GM21737 (cell line): ENCODE data around the gene METTL9.
"Not testable (repeated sequence)": the region's sequence is repeated elsewhere in the genome, so short reads cannot be mapped to it uniquely, and the experiment has no call there.

ENCODE experiments used
- ATAC-seq: cut with Tn5 transposase; IDR thresholded peaks from one replicate; pipeline ENCODE4 v1.9.1; 2021; ENCODE audit warnings: mild to moderate bottlenecking, moderate library complexity; ENCODE audit not compliant: unreplicated experiment

Gene METTL9

GRCh38 chr16:21599122-21600030 is at the start of gene METTL9:
Gene METTL9, plus strand, starts transcription at chr16:21599577. Its CDS starts 157 bp downstream, at chr16:21599734.
- ATAC-seq: peak; percentile 92

DNA sequence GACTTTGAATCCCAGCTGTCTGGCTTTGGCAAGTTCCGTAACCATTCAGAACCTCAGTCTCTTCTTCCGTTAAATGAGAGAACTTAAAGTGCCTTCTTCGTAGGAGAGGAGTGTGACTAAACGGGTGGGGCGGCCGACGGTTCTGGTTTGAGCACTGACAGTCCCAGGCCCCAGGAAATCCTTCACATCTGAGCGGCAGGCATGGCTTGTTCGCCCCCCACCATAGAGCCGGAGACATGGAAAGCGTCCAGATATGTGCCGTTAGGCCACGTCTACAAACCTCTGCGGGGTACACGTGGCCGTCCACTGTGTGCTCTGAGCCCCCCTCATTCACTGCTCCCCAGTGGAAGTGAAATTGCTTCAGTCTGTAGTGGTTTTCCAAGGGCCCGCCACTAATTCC is 49.4 kb upstream of the METTL9 start:
- ATAC-seq: not testable (repeated sequence)

DNA sequence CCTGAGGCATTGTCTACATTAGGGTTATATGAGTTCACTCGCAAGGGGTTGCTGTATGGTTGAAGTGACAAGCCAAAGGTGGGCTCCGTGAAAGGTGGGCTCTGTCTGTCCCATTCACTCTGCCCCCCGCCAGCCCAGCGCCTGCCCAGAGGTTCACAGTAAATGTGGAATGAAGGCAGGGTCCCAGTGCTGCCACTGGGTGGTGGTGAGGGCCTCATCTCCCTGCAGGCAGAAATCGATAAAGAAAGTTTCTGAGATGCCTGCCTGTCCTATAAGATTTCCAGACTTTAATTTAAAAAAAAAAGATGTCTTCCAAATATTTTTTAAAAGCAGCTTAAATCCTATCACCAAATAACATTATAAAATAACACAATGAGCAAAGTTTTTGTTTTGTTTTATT is 48.9 kb upstream of the METTL9 start:
- ATAC-seq: not testable (repeated sequence)

DNA sequence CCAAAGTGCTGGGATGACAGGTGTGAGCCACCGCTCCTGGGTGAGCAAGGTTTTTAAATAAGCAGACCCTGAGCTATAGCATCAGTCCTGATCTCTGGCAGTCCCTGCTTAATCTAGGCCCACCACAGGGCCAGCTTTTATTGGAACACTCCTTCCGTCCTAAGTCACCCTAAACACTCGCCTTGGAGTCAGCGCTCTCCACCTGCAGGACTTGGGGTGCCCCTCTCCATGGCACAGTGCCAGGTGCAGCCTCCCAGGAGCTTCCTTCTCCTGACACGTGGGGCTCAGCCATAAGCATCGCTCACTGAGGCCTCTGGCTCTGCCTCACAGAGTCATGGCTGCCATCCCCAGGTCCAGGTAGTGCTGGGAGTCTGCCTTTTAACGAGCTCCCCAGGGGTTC is 48.3 kb upstream of the METTL9 start:
- not testable (repeated sequence) for ATAC-seq

DNA sequence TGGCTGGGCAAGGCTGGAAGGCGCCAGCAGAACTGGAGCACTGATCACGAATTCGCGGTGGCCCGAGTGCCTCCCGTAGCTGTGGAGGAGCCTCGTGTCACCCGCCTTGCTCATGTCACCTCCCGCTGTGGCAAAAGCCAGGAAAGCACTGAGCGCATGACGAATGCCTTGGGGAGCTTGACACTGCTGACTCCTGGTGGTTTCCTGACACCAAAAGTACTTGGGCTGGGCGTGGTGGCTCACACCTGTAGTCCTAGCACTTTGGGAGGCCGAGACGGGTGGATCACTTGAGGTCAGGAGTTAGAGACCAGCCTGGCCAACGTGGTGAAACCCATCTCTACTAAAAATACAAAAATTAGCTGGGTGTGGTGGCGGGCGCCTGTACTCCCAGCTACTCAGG is 47.8 kb upstream of the METTL9 start:
- ATAC-seq: not testable (repeated sequence)

GRCh38 chr16:21553481-21554296 is 45.7 kb upstream of the METTL9 start:
- not testable (repeated sequence) for ATAC-seq

DNA sequence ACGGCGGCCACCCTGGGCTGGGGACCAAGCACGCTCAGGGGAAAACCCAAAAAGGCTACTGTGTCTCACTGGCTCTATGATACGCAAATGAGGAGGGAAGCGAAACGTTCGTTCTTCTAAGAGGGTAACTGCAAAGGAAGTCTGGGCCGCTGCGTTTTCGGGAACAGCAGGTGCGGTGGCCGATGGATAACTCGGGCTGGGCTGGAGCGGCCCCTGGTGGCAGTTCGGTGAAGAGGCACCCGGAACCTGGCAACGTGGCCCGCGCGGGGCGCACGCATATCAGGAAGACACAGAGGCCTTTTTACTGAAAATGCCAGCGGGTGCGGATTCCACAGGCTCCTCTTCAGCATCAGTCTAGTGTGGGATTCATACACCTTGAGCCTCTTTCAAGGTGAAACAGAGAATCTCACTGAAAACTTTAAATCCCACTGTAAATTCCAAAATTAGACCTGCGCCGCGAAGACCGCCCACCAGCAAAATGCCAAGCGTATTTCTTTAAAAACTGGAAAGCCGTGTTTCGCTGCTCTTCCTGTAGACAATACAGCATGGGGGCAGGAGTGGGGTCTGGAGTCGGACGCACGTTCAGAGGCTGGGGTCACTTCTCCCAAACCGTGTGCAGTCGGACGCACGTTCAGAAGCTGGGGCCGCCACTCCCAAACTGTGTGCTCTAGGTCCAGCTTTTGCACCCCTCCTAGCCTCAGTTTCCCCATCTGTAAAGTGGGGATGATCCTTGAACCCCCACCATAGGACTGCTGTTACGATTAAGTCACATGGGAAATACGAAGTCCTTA is 44.4 kb upstream of the METTL9 start:
- peak; percentile 97 for ATAC-seq

GRCh38 chr16:21555621-21556020 is 43.8 kb upstream of the METTL9 start:
- not testable (repeated sequence) for ATAC-seq

DNA sequence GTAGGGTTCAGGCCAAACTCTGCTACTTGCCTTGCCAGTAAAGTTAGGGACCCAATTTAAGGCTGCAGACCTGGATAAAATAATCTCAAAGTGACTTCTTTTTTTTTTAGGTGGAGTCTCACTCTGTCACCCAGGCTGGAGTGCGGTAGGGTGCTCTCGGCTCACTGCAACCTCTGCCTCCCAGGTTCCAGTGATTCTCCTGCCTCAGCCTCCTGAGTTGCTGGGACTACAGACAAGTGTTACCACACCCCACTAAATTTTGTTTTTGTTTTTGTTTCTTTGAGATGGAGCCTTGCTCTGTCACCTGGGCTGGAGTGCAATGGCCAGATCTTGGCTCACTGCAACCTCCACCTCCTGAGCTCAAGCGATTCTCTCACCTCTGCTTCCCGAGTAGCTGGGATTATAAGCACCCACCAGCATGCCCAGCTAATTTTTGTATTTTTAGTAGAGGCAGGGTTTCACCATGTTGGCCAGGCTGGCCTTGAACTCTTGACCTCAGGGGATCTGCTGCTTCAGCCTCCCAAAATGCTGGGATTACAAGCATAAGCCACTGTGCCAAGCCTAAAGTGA is 43.3 kb upstream of the METTL9 start:
- not testable (repeated sequence) for ATAC-seq

DNA sequence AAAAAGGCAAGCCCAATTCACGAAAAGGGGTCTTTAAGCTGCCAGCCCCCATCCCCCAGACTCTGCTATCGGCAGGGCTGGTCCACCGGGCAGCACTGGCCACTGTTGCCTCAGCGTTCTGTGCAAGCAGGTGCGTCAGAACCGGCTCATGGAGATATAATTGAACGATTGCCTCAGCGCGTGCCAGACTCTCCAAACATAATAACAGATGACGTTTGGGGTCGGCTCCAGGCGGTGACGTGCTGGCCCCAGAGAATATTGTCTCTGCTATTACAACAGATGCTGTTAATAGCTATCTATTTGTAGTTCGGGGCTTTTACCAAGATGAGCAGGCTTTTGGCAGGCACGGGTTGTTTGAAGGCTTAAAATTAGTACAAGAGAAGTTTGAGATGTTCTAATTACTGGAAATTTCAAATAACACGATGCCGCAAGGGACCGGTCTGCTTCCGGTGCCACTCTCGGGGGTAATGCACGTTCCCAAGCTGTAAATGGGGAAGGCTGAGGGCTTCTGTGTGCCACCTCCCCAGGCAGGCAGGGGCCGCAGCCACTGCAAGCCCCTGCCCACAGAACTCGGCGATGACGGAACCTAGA is 42.6 kb upstream of the METTL9 start:
- ATAC-seq: not testable (repeated sequence)

GRCh38 chr16:21560462-21560861 is 38.9 kb upstream of the METTL9 start:
- no peak for ATAC-seq

DNA sequence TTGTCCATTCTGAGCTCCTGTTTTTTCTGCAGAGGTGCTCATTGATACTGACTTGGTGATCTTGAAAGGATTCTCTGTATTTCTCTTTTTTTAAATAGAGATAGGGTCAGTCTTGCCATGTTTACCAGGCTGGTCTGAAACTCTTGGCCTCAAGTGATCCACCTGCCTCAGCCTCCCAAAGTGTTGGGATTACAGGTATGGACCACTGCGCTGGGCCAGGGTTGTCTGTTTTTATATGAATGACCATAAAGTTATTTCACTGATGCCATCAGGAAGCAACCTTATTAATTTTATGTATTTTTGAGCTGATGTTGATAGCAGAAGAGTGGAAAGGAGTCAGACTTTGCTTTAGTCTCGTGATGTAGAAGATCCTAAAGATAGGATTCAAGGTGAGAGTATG is 35.7 kb upstream of the METTL9 start:
- ATAC-seq: no peak

- ATAC-seq: not testable (repeated sequence)
These were observed 35.0 kb upstream of the METTL9 start for GRCh38 chr16:21564367-21564766.

- no peak for ATAC-seq
These were observed 33.9 kb upstream of the METTL9 start for GRCh38 chr16:21565507-21565860.

GRCh38 chr16:21565861-21566669 is 33.3 kb upstream of the METTL9 start:
- no peak for ATAC-seq

- no peak for ATAC-seq
These were observed 32.4 kb upstream of the METTL9 start for GRCh38 chr16:21566891-21567414.

GRCh38 chr16:21567496-21567895 is 31.9 kb upstream of the METTL9 start:
- not testable (repeated sequence) for ATAC-seq

DNA sequence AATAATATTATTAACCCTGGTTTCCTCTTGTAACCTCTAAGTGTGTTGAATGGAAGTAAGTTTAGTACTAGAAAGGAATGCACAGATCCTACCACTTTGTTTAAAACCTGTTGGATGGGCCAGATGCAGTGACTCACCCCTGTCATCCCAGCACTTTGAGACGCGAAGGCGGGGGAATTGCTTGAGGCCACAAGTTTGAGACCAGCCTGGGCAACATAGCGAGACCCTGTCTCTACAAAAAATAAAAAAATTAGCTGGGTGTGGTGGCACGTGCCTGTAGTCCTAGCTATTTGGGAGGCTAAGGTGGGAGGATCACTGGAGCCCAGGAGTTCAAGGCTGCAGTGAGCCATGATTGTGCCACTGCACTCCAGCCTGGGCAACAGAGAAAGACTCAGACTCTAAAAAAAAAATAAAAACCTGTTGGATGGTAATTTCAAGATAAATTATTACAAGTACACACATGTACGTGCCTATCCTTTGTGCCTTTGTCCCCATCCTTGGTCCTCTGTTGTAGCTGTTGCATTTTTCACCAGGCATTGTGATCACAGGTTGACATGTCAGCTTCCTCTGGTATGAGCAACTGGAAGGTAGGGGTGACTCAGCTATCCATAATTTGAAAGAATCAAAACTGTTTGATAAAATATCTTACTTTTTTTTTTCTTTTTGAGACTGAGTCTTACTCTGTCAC is 30.7 kb upstream of the METTL9 start:
- no peak for ATAC-seq

DNA sequence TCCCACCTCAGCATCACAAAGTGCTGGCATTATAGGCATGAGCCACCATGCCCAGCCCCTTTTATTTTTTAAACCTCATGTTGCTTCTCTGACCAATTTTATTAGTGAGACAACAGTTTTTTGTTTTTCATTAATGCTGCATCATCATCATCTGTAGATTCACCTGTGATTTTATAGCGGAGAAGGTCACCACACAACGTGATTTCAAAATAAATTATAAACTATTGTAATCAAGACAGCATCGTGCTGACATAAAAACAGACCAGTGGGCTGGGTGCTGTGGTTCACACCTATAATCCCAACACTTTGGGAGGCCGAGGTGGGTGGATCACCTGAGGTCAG is 28.7 kb upstream of the METTL9 start:
- no peak for ATAC-seq
